Effector memory CD8-positive, alpha-beta T cell (primary cell): Measurements from ENCODE around the gene TMEM132C.
A peak's percentile ranks its signal among the peaks of the same experiment; 100 is the strongest.
"Not testable (repeated sequence)": the region's sequence is repeated elsewhere in the genome, so short reads cannot be mapped to it uniquely, and the experiment has no call there.

Experiments used
- ATAC-seq: fragments of 150-1000 bp; cut with Tn5 transposase; replicated peaks from 2 replicates; pipeline ENCODE4 v1.10.0; 2021; ENCODE audit warnings: mild to moderate bottlenecking, moderate library complexity
- DNase-seq, 3 experiments: peaks; one replicate each; pipeline ENCODE4 v3.0.0; 2021
- H3K27ac Mint-ChIP-seq, 2 donors: one replicate each; pipeline ENCODE4 v1.8.0; 2022; ENCODE audit warnings: mild to moderate bottlenecking in 2 of 2, mixed read lengths in 2 of 2, moderate library complexity in 2 of 2
- H3K27me3 Mint-ChIP-seq, 2 donors: one replicate each; pipeline ENCODE4 v1.8.0; 2022; ENCODE audit warnings: mixed read lengths in 2 of 2
- H3K36me3 Mint-ChIP-seq: one replicate; pipeline ENCODE4 v1.8.0; 2022; ENCODE audit warnings: mild to moderate bottlenecking, moderate library complexity, mixed read lengths; ENCODE audit not compliant: insufficient read depth
- H3K4me1 Mint-ChIP-seq, 2 donors: one replicate each; pipeline ENCODE4 v1.8.0; 2022; ENCODE audit warnings: low read depth in 2 of 2, mixed read lengths in 2 of 2
- H3K4me3 Mint-ChIP-seq, 2 donors: one replicate each; pipeline ENCODE4 v1.8.0; 2022; ENCODE audit warnings: mild to moderate bottlenecking in 2 of 2, mixed read lengths in 2 of 2, moderate library complexity in 2 of 2
- H3K9me3 Mint-ChIP-seq, 2 donors: one replicate each; pipeline ENCODE4 v1.8.0; 2022; ENCODE audit warnings: mixed read lengths in 2 of 2

TMEM132C gene

DNA sequence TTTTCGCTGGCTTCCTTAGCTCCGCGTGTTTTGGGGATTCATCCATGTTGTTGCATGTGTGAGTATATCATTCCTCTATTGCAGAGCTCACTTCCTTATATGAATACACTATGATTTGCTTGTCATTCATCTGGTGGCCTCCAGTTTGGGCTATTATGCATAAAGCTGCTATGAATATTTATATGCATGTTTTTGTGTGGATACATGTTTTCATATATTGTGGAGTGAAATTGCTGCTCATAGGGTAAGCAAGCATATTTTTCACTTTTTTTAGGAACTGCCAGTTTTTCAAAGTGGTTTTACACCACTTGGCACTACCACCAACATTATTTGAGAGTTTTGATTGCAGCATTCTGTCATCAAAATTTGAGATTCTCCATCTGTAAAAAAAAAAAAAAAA is 190.0 kb downstream of the TMEM132C start:
- peaks cover 0 to 2% of the 10 kb centered on the region in 2 donors for H3K4me1 Mint-ChIP-seq
- H3K9me3 Mint-ChIP-seq: no peaks in the 10 kb centered on the region
- H3K27me3 Mint-ChIP-seq: peaks cover 8 to 22% of the 10 kb centered on the region in 2 donors
- H3K36me3 Mint-ChIP-seq: no peaks in the 10 kb centered on the region
- no peak overlapping the region for H3K27ac Mint-ChIP-seq
- no peak for ATAC-seq
- H3K4me3 Mint-ChIP-seq: no peak overlapping the region
- DNase-seq: no peak

DNA sequence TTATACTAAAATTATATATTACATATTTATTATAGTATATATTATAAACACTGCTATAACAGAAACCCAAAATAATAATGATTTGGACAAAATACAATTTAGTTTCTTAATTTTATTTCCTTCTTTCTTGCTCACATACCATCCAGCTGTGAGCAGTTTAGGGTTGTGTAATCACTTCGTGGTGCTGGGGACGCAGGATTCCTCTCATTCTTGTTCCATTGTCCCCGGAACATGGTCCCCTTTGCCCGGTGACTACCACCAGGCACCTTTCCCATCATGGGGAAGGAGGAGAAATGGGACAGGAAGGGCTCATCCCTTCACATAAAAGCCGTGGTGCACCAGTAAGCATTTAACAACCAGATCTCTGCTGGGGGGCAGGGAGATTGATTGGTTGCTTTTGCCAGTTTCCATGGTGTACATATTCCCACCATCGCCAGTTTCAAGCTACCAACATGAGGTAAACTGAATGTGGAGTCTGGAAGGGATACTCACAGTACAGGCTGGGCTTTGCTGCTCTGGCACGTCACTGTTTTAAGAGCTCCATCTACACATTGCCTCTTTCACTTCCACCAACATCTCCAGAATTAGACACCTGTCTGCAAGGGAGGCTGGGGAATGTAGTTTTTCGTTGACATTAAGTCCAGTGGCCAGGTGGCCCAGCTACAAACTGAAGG is 191.5 kb downstream of the TMEM132C start:
- peaks cover 0 to 2% of the 10 kb centered on the region in 2 donors for H3K4me1 Mint-ChIP-seq
- ATAC-seq: no peak
- H3K27ac Mint-ChIP-seq: no peak overlapping the region

GRCh38 chr12:128459067-128459466 is 192.1 kb downstream of the TMEM132C start:
- no peaks in the 10 kb centered on the region for H3K36me3 Mint-ChIP-seq
- no peaks in the 10 kb centered on the region for H3K9me3 Mint-ChIP-seq
- H3K27ac Mint-ChIP-seq: no peak overlapping the region
- peaks cover 0 to 2% of the 10 kb centered on the region in 2 donors for H3K4me1 Mint-ChIP-seq
- peaks cover 8 to 14% of the 10 kb centered on the region in 2 donors for H3K27me3 Mint-ChIP-seq
- DNase-seq (no peak), ATAC-seq (no peak)
- H3K4me3 Mint-ChIP-seq: no peak overlapping the region

More for the DNA sequence above, 191.5 kb downstream of the TMEM132C start:
- no peaks in the 10 kb centered on the region for H3K9me3 Mint-ChIP-seq
- H3K27me3 Mint-ChIP-seq: peaks cover 8 to 18% of the 10 kb centered on the region in 2 donors
- DNase-seq: no peak
- H3K36me3 Mint-ChIP-seq: no peaks in the 10 kb centered on the region
- H3K4me3 Mint-ChIP-seq: no peak overlapping the region

DNA sequence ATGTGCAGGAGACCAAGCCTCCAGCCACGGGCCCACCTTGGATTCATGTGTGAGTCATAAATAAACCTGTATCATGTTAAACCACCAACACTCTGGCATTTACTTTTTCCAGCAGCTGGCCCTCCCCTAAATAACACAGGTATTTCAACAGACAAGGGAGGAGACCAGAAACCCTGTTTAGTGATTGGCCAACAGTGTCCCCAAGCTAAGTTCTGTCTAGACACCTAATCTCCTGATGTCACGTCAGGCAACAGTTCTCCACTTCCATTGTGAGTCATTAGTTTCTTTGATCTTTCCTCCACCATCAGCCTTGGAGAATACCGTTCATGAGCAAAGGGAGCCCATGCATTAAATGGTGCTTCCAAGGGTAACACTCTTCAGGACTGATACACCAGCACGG is 196.9 kb downstream of the TMEM132C start:
- H3K4me3 Mint-ChIP-seq: no peak overlapping the region
- peaks cover 0 to 12% of the 10 kb centered on the region in 2 donors for H3K27me3 Mint-ChIP-seq
- no peaks in the 10 kb centered on the region for H3K36me3 Mint-ChIP-seq
- H3K4me1 Mint-ChIP-seq: no peaks in the 10 kb centered on the region
- ATAC-seq (no peak), DNase-seq (no peak)
- no peak overlapping the region for H3K27ac Mint-ChIP-seq
- no peaks in the 10 kb centered on the region for H3K9me3 Mint-ChIP-seq

DNA sequence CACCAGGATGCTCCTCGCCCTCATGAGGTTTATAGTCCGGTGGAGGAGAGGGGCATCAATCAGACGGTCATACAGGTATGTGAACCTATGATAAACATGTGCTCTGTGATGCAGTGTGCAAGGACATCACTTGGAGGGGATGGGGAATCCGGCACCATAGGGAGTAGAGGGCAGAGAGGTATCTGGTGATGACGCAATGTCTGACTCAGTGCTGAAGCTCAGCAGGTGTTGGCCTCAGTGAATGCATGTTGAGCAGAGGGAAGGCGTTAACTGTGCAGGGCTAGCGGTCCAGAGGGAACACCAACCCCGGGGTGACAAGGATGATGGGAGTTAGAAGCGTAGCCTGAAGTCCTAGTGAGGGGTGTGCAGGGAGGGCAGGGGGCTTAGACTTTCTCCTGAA is 200.9 kb downstream of the TMEM132C start:
- H3K4me1 Mint-ChIP-seq: no peaks in the 10 kb centered on the region
- no peak for DNase-seq
- H3K27ac Mint-ChIP-seq: no peak overlapping the region
- H3K9me3 Mint-ChIP-seq: peaks cover 0 to 1% of the 10 kb centered on the region in 2 donors
- H3K4me3 Mint-ChIP-seq: no peak overlapping the region
- H3K36me3 Mint-ChIP-seq: no peaks in the 10 kb centered on the region
- H3K27me3 Mint-ChIP-seq: peaks cover 4 to 7% of the 10 kb centered on the region in 2 donors
- no peak for ATAC-seq

DNA sequence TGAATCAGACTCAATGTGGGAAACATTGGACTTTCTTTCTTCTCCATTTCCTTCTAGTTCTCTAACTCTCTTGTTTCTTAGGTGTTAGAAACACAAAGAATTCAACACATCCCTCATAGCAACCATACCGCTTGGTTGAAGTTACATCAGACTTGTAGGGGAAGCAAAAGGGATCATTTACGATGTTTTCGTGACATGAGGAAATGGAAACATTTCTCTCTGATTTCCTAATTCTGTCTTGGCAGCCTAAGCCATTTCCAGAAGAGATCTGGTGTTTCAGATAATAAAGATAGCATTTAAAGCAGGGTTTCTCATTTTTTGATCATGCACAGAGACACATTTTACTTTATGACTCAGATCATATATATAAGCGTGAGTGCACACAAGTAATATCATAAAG is 202.0 kb downstream of the TMEM132C start:
- Mint-ChIP-seq H3K27ac (no peak overlapping the region), H3K27me3 (peaks cover 14 to 16% of the 10 kb centered on the region in 2 donors), H3K36me3 (no peaks in the 10 kb centered on the region), H3K4me3 (no peak overlapping the region), H3K4me1 (no peaks in the 10 kb centered on the region), H3K9me3 (peaks cover 8 to 11% of the 10 kb centered on the region in 2 donors)
- ATAC-seq: no peak
- no peak for DNase-seq

- Mint-ChIP-seq H3K9me3 (peaks cover 8 to 11% of the 10 kb centered on the region in 2 donors), H3K27me3 (peaks cover 16 to 23% of the 10 kb centered on the region in 2 donors), H3K36me3 (no peaks in the 10 kb centered on the region), H3K4me3 (no peak overlapping the region), H3K4me1 (peaks cover 0 to 3% of the 10 kb centered on the region in 2 donors), H3K27ac (no peak overlapping the region)
- DNase-seq (no peak), ATAC-seq (no peak)
Measured at GRCh38 chr12:128471491-128471890, 204.5 kb downstream of the TMEM132C start.

- Mint-ChIP-seq H3K36me3 (no peaks in the 10 kb centered on the region), H3K27ac (no peak overlapping the region), H3K4me3 (no peak overlapping the region), H3K4me1 (peaks cover 0 to 3% of the 10 kb centered on the region in 2 donors), H3K9me3 (peaks cover 8 to 11% of the 10 kb centered on the region in 2 donors), H3K27me3 (peaks cover 16 to 17% of the 10 kb centered on the region in 2 donors)
- no peak for ATAC-seq
- DNase-seq: no peak
Measured at GRCh38 chr12:128474916-128475315, 207.9 kb downstream of the TMEM132C start.

GRCh38 chr12:128476266-128476665 is 209.3 kb downstream of the TMEM132C start:
- peaks cover 0 to 3% of the 10 kb centered on the region in 2 donors for H3K4me1 Mint-ChIP-seq
- no peaks in the 10 kb centered on the region for H3K36me3 Mint-ChIP-seq
- no peak overlapping the region for H3K4me3 Mint-ChIP-seq
- DNase-seq (no peak), ATAC-seq (peak; percentile 55)
- no peak overlapping the region for H3K27ac Mint-ChIP-seq
- peaks cover 8 to 11% of the 10 kb centered on the region in 2 donors for H3K9me3 Mint-ChIP-seq
- H3K27me3 Mint-ChIP-seq: peaks cover 16 to 17% of the 10 kb centered on the region in 2 donors

DNA sequence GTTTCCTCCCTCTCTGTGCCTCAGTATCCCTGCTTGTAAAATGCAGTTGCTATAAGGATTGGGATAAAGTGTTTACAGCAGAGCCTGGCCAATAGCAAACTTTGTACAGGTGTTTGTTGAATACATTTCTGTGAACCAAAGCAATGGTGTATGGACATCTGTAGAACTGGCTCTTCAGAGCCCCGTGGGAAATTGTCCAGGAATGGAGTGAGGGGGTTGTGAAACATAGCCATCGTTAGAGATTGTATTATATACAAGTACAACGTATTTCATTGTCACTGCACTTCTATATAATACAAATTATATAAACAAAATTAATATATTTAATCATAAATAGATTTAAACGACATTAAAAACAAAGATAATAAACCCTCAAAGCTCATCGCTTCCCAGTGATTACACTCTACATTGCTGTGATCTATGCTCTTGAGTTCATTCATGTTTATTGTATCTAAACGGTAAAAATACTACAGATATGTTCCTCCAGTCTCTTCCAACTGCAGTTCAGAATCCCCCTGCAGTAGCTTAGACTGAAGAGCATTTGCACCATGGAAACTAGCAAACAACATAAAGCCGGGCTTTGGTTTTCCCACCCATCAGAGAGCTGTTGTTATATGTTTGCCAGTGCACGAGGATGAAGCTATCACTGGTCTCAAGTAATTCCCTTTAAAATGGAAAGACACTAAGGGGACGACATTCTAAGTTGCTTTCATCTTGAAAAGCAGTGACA is 216.7 kb downstream of the TMEM132C start:
- no peaks in the 10 kb centered on the region for H3K36me3 Mint-ChIP-seq
- DNase-seq: no peak
- no peaks in the 10 kb centered on the region for H3K4me1 Mint-ChIP-seq
- no peak overlapping the region for H3K27ac Mint-ChIP-seq
- H3K9me3 Mint-ChIP-seq: no peaks in the 10 kb centered on the region
- no peak overlapping the region for H3K4me3 Mint-ChIP-seq
- no peak for ATAC-seq
- peaks cover 16 to 26% of the 10 kb centered on the region in 2 donors for H3K27me3 Mint-ChIP-seq

DNA sequence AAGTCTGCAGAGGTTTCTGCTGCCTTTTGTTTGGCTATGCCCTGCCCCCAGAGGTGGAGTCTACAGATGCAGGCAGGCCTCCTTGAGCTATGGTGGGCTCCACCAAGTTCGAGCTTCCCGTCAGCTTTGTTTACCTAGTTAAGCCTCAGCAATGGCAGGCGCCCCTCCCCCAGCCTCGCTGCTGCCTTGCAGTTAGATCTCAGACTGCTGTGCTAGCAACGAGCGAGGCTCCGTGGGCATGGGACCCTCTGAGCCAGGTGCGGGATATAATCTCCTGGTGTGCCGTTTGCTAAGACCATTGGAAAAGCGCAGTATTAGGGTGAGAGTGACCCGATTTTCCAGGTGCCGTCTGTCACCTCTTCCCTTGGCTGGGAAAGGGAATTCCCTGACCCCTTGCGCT is 230.4 kb downstream of the TMEM132C start:
- H3K4me1 Mint-ChIP-seq, H3K36me3 Mint-ChIP-seq, H3K27ac Mint-ChIP-seq, DNase-seq, ATAC-seq, H3K4me3 Mint-ChIP-seq: not testable (repeated sequence)
- peaks cover 0 to 11% of the 10 kb centered on the region in 2 donors for H3K9me3 Mint-ChIP-seq
- peaks cover 24% of the 10 kb centered on the region in 2 donors for H3K27me3 Mint-ChIP-seq

GRCh38 chr12:128507470-128507869 is 240.5 kb downstream of the TMEM132C start:
- Mint-ChIP-seq H3K9me3 (peaks cover 0 to 2% of the 10 kb centered on the region in 2 donors), H3K4me3 (no peak overlapping the region), H3K27me3 (peaks cover 15 to 31% of the 10 kb centered on the region in 2 donors)

GRCh38 chr12:128509170-128509569 is 242.2 kb downstream of the TMEM132C start:
- H3K27ac Mint-ChIP-seq: no peak overlapping the region
- peaks cover 21 to 40% of the 10 kb centered on the region in 2 donors for H3K27me3 Mint-ChIP-seq
- DNase-seq: no peak
- H3K36me3 Mint-ChIP-seq: no peaks in the 10 kb centered on the region
- H3K4me3 Mint-ChIP-seq: no peak overlapping the region
- H3K9me3 Mint-ChIP-seq: no peaks in the 10 kb centered on the region
- no peaks in the 10 kb centered on the region for H3K4me1 Mint-ChIP-seq
- no peak for ATAC-seq

More at GRCh38 chr12:128507470-128507869, 240.5 kb downstream of the TMEM132C start:
- DNase-seq: no peak
- H3K27ac Mint-ChIP-seq: no peak overlapping the region
- H3K4me1 Mint-ChIP-seq: no peaks in the 10 kb centered on the region
- no peaks in the 10 kb centered on the region for H3K36me3 Mint-ChIP-seq
- ATAC-seq: no peak

GRCh38 chr12:128510511-128510910 is 243.5 kb downstream of the TMEM132C start:
- Mint-ChIP-seq H3K27me3 (peaks cover 21 to 40% of the 10 kb centered on the region in 2 donors), H3K27ac (peak overlapping the region in 1 of 2 donors; percentile 26), H3K36me3 (no peaks in the 10 kb centered on the region), H3K4me3 (no peak overlapping the region), H3K9me3 (peaks cover 0 to 3% of the 10 kb centered on the region in 2 donors), H3K4me1 (no peaks in the 10 kb centered on the region)
- DNase-seq (no peak), ATAC-seq (no peak)
